Measurements from ENCODE around the gene TPST1. TPM values are rescaled to one million over a fixed set of nuclear protein-coding genes. Genes with fewer than 3 reads are reported as not detected.
"Not testable (repeated sequence)": the region's sequence is repeated elsewhere in the genome, so short reads cannot be mapped to it uniquely, and the experiment has no call there.

TPST1 gene
- polyA plus RNA-seq, 4 donors, result 0.22 to 8.5 (median 4.1) TPM

- DNase-seq (no peak), FAIRE-seq (no peak)
- Histone ChIP-seq H3K27ac (ENCODE audit: low read depth in 1 of 3, low read length in 2 of 3) (no peak overlapping the region), H3K9me3 (ENCODE audit: control insufficient read depth in 2 of 2, insufficient read depth in 1 of 2, low read depth in 1 of 2, low read length in 1 of 2) (peaks cover 0 to 8% of the 10 kb centered on the region in 2 donors), H3K4me1 (ENCODE audit: control insufficient read depth in 3 of 3, insufficient read depth in 2 of 3, low read depth in 1 of 3, low read length in 2 of 3) (no peaks in the 10 kb centered on the region), H3K4me3 (ENCODE audit: low read depth in 1 of 3, low read length in 3 of 3) (no peak overlapping the region), H3K27me3 (ENCODE audit: control insufficient read depth in 3 of 3, insufficient read depth in 3 of 3, low read length in 3 of 3) (no peaks in the 10 kb centered on the region), H3K36me3 (ENCODE audit: control insufficient read depth in 3 of 3, insufficient read depth in 2 of 3, low read depth in 1 of 3, low read length in 3 of 3) (peaks cover 0 to 20% (median 0%) of the 10 kb centered on the region in 3 donors)
These were observed 194.4 kb downstream of the TPST1 start for GRCh38 chr7:66399566-66399965.

GRCh38 chr7:66400400-66400799 lies 195.3 kb downstream of the TPST1 start:
- H3K4me1 ChIP-seq (ENCODE audit: control insufficient read depth in 3 of 3, insufficient read depth in 2 of 3, low read depth in 1 of 3, low read length in 2 of 3), result no peaks in the 10 kb centered on the region
- H3K4me3 ChIP-seq (ENCODE audit: low read depth in 1 of 3, low read length in 3 of 3), result no peak overlapping the region
- peaks cover 0 to 8% of the 10 kb centered on the region in 2 donors for H3K9me3 ChIP-seq (ENCODE audit: control insufficient read depth in 2 of 2, insufficient read depth in 1 of 2, low read depth in 1 of 2, low read length in 1 of 2)
- H3K27me3 ChIP-seq (ENCODE audit: control insufficient read depth in 3 of 3, insufficient read depth in 3 of 3, low read length in 3 of 3), result no peaks in the 10 kb centered on the region
- DNase-seq, result no peak
- no peak for FAIRE-seq
- peaks cover 0 to 20% (median 0%) of the 10 kb centered on the region in 3 donors for H3K36me3 ChIP-seq (ENCODE audit: control insufficient read depth in 3 of 3, insufficient read depth in 2 of 3, low read depth in 1 of 3, low read length in 3 of 3)
- H3K27ac ChIP-seq (ENCODE audit: low read depth in 1 of 3, low read length in 2 of 3), result no peak overlapping the region
- 90 to 96% (median 91%) methylated on average over 3 of the region's 3 CpGs for WGBS, 3 donors

- not testable (repeated sequence) for DNase-seq; H3K9me3 ChIP-seq (ENCODE audit: control insufficient read depth in 2 of 2, insufficient read depth in 1 of 2, low read depth in 1 of 2, low read length in 1 of 2); FAIRE-seq; H3K4me1 ChIP-seq (ENCODE audit: control insufficient read depth in 3 of 3, insufficient read depth in 2 of 3, low read depth in 1 of 3, low read length in 2 of 3); H3K27ac ChIP-seq (ENCODE audit: low read depth in 1 of 3, low read length in 2 of 3); H3K4me3 ChIP-seq (ENCODE audit: low read depth in 1 of 3, low read length in 3 of 3); H3K27me3 ChIP-seq (ENCODE audit: control insufficient read depth in 3 of 3, insufficient read depth in 3 of 3, low read length in 3 of 3)
- WGBS, 3 donors, result 96 to 98% (median 97%) methylated on average over 4 of the region's 4 CpGs
- H3K36me3 ChIP-seq (ENCODE audit: control insufficient read depth in 3 of 3, insufficient read depth in 2 of 3, low read depth in 1 of 3, low read length in 3 of 3), result peaks cover 0 to 20% (median 0%) of the 10 kb centered on the region in 3 donors
These were observed 196.0 kb downstream of the TPST1 start for GRCh38 chr7:66401126-66401525.

DNA sequence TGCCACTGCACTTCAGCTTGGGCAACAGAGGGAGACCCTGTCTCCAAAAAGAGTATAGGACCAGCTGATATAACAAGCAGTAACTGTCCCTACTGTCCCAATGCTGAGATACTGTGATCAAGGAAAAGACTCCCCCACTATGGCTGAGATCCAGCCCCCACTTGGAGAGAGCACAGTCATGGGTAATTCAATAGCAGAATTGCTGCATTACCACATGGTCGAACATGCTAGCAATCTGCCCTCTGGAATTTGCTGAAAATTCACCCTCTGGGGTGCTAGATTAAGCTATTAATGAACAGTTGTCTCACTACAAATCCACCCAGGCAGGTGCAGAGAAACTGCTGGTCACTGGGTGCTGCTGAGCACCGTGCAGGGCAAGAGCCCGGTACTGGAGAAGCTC lies 196.8 kb downstream of the TPST1 start:
- H3K36me3 ChIP-seq (ENCODE audit: control insufficient read depth in 3 of 3, insufficient read depth in 2 of 3, low read depth in 1 of 3, low read length in 3 of 3), result peaks cover 0 to 20% (median 0%) of the 10 kb centered on the region in 3 donors

DNA sequence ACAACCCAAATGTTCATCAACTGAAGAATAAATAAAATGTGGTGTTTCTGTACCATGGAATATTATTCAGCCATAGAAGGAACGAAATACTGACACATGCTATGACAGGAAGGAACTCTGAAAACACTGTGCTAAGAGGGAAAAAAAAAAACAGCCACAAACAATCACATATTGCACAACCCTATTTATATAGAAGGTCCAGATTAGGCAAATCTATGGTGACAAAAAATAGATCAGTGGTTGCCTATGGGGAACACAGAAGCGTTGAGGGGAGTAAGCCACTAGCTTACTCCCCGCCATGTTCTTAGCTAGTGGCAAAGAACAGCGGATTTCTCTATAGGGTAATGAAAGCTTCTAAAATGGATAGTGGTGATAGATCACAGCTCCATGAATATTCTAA lies 198.4 kb downstream of the TPST1 start:
- H3K27me3 ChIP-seq (ENCODE audit: control insufficient read depth in 3 of 3, insufficient read depth in 3 of 3, low read length in 3 of 3), result no peaks in the 10 kb centered on the region
- FAIRE-seq (no peak), DNase-seq (no peak)
- peaks cover 0 to 8% of the 10 kb centered on the region in 2 donors for H3K9me3 ChIP-seq (ENCODE audit: control insufficient read depth in 2 of 2, insufficient read depth in 1 of 2, low read depth in 1 of 2, low read length in 1 of 2)
- H3K4me3 ChIP-seq (ENCODE audit: low read depth in 1 of 3, low read length in 3 of 3), result no peak overlapping the region
- 94 to 96% (median 96%) methylated on average over 4 of the region's 4 CpGs for WGBS, 3 donors
- H3K36me3 ChIP-seq (ENCODE audit: control insufficient read depth in 3 of 3, insufficient read depth in 2 of 3, low read depth in 1 of 3, low read length in 3 of 3), result peaks cover 0 to 26% (median 2%) of the 10 kb centered on the region in 3 donors
- H3K27ac ChIP-seq (ENCODE audit: low read depth in 1 of 3, low read length in 2 of 3), result no peak overlapping the region
- no peaks in the 10 kb centered on the region for H3K4me1 ChIP-seq (ENCODE audit: control insufficient read depth in 3 of 3, insufficient read depth in 2 of 3, low read depth in 1 of 3, low read length in 2 of 3)

More for the DNA sequence above, 196.8 kb downstream of the TPST1 start:
- not testable (repeated sequence) for FAIRE-seq; DNase-seq; H3K4me3 ChIP-seq (ENCODE audit: low read depth in 1 of 3, low read length in 3 of 3); H3K4me1 ChIP-seq (ENCODE audit: control insufficient read depth in 3 of 3, insufficient read depth in 2 of 3, low read depth in 1 of 3, low read length in 2 of 3); H3K9me3 ChIP-seq (ENCODE audit: control insufficient read depth in 2 of 2, insufficient read depth in 1 of 2, low read depth in 1 of 2, low read length in 1 of 2); H3K27ac ChIP-seq (ENCODE audit: low read depth in 1 of 3, low read length in 2 of 3); H3K27me3 ChIP-seq (ENCODE audit: control insufficient read depth in 3 of 3, insufficient read depth in 3 of 3, low read length in 3 of 3)
- WGBS, 3 donors, result 97 to 99% (median 98%) methylated on average over 3 of the region's 3 CpGs

DNA sequence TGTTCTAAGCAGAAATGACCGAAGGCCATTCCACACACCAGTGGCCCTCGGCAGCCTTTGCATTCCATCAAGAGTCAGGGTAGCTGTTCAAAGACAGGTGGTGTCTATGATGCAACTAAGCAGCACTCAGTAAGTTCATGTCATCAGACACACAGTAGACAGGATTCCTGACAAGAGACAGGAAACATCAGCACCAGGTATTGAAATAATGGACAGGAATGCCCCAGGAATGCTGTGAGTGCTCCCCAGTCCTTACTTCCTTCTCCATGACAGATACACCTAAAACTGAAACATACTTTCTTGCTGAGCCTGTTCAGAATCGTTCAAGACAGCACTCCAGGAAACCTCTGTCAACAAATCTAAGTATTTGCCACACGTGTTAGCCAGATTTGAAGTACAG lies 204.4 kb downstream of the TPST1 start:
- Histone ChIP-seq H3K4me1 (ENCODE audit: control insufficient read depth in 3 of 3, insufficient read depth in 2 of 3, low read depth in 1 of 3, low read length in 2 of 3) (peaks cover 0 to 2% (median 0%) of the 10 kb centered on the region in 3 donors), H3K36me3 (ENCODE audit: control insufficient read depth in 3 of 3, insufficient read depth in 2 of 3, low read depth in 1 of 3, low read length in 3 of 3) (peaks cover 0 to 8% (median 4%) of the 10 kb centered on the region in 3 donors), H3K4me3 (ENCODE audit: low read depth in 1 of 3, low read length in 3 of 3) (no peak overlapping the region), H3K9me3 (ENCODE audit: control insufficient read depth in 2 of 2, insufficient read depth in 1 of 2, low read depth in 1 of 2, low read length in 1 of 2) (no peaks in the 10 kb centered on the region), H3K27ac (ENCODE audit: low read depth in 1 of 3, low read length in 2 of 3) (no peak overlapping the region), H3K27me3 (ENCODE audit: control insufficient read depth in 3 of 3, insufficient read depth in 3 of 3, low read length in 3 of 3) (no peaks in the 10 kb centered on the region)
- FAIRE-seq (no peak), DNase-seq (no peak)
- WGBS, 3 donors, result 75 to 80% (median 78%) methylated on average over 4 of the region's 4 CpGs

Other genes starting within 250 kb of the TPST1 start
- gene GUSB, start 223.1 kb upstream of the TPST1 start, polyA plus RNA-seq, result 100 to 1,000 TPM in 1 of 4 donors, 10 to 100 TPM in 3; 40.0 to 164 (median 48.1) TPM
- gene ASL, start 129.5 kb upstream of the TPST1 start, polyA plus RNA-seq, result 100 to 1,000 TPM; 115 to 158 (median 148) TPM
- gene CRCP, start 90.5 kb upstream of the TPST1 start, polyA plus RNA-seq, result 10 to 100 TPM; 14.5 to 33.6 (median 22.2) TPM

Data from small intestine (tissue), 7 donors.